A673 (cell line): Measurements from ENCODE around the gene HIBCH. TPM values are rescaled to one million over a fixed set of nuclear protein-coding genes. Genes with fewer than 3 reads are reported as not detected.

Experiments
- BruUV-seq: library from RNA; stranded (reverse); fragments of 400-500 nt; replicated peaks from 2 replicates; lab custom pipeline; 2021; lab: Mats Ljungman, UMichigan
- CTCF ChIA-PET: fragments of 300-600 bp; sonication (Branson Sonifier 250); formaldehyde crosslinking; loops from one replicate; lab custom pipeline; 2022; ENCODE audit warnings: antibody characterized with exemption; lab: Charles Lee
- POLR2A ChIA-PET: fragments of 300-600 bp; sonication (Branson Sonifier 250); formaldehyde crosslinking; loops from one replicate; lab custom pipeline; 2022; ENCODE audit warnings: antibody characterized with exemption; ENCODE audit not compliant: low non-redundant PET; lab: Charles Lee
- DNase-seq: peaks from one replicate; pipeline ENCODE4 v3.0.0-alpha.2; 2015; ENCODE audit warnings: low spot score
- H3K27ac ChIP-seq: fragments of 200-600 bp; sonication (generic); 2 replicates; pipeline ENCODE4 v1.5.1; 2016; ENCODE audit warnings: mixed run types, low read depth, mild to moderate bottlenecking, mixed read lengths, antibody characterized with exemption, low read length; ENCODE audit not compliant: poor library complexity, severe bottlenecking
- H3K27me3 ChIP-seq: fragments of 200-600 bp; sonication (generic); replicated peaks from 2 replicates; pipeline ENCODE4 v1.6.1; 2017; ENCODE audit warnings: mixed run types, low read depth, mild to moderate bottlenecking, mixed read lengths, antibody characterized with exemption, low read length; ENCODE audit not compliant: insufficient read depth, poor library complexity
- H3K36me3 ChIP-seq: fragments of 200-600 bp; sonication (generic); 2 replicates; pipeline ENCODE4 v1.6.1; 2016; ENCODE audit warnings: mixed run types, mild to moderate bottlenecking, mixed read lengths, antibody characterized with exemption, low read length; ENCODE audit not compliant: insufficient read depth, poor library complexity, severe bottlenecking
- H3K4me1 ChIP-seq: fragments of 200-600 bp; sonication (generic); 2 replicates; pipeline ENCODE4 v1.6.1; 2017; ENCODE audit warnings: mixed run types, mild to moderate bottlenecking, mixed read lengths, antibody characterized with exemption, low read length; ENCODE audit not compliant: insufficient read depth, poor library complexity, severe bottlenecking
- H3K4me3 ChIP-seq: fragments of 200-600 bp; sonication (generic); 2 replicates; pipeline ENCODE4 v1.5.1; 2016; ENCODE audit warnings: low read depth, mixed run types, mild to moderate bottlenecking, mixed read lengths, low read length; ENCODE audit not compliant: poor library complexity, severe bottlenecking
- H3K9me3 ChIP-seq: fragments of 200-600 bp; sonication (generic); 2 replicates; pipeline ENCODE4 v1.6.1; 2016; ENCODE audit warnings: mixed run types, low read depth, mild to moderate bottlenecking, mixed read lengths, antibody characterized with exemption, low read length; ENCODE audit not compliant: poor library complexity, severe bottlenecking
- CTCF ChIP-seq: fragments of 300-800, 200-600 bp; sonication (generic); conservative IDR thresholded peaks from 2 replicates; pipeline ENCODE4 v1.5.1; 2017; ENCODE audit warnings: low read depth, mild to moderate bottlenecking, antibody characterized with exemption, low read length, moderate library complexity, mixed read lengths
- EZH2 ChIP-seq: fragments of 200-600 bp; sonication (generic); IDR thresholded peaks from 2 replicates; pipeline ENCODE4 v1.6.1; 2017; ENCODE audit warnings: borderline replicate concordance, low read depth, mild to moderate bottlenecking, mixed read lengths, antibody characterized with exemption, low read length; ENCODE audit not compliant: poor library complexity, severe bottlenecking
- intact Hi-C: fragments of 100-400 bp; cut with micrococcal nuclease; formaldehyde crosslinking; loops from one replicate; pipeline ENCODE4 v1.10.0; 2022; ENCODE audit not compliant: unreplicated experiment
- total RNA-seq: library from RNA; stranded (reverse); gene quantifications from 2 replicates; pipeline ENCODE4 v1.2.3, GENCODE V29; 2021

HIBCH gene
- total RNA-seq, 1 experiment from 2014 or later, result 43.3 TPM

GRCh38 chr2:190254063-190254850 is 65.4 kb downstream of the HIBCH start:
- intact Hi-C loops, result no loop called here
- BruUV-seq, result no TSS peak
- Histone ChIP-seq H3K4me1 (no peaks in the 10 kb centered on the region), H3K36me3 (peaks cover 11% of the 10 kb centered on the region), H3K27ac (no peak overlapping the region), H3K4me3 (no peak overlapping the region), H3K9me3 (peaks cover 5% of the 10 kb centered on the region), H3K27me3 (no peaks in the 10 kb centered on the region)
- no peak for DNase-seq
- POLR2A ChIA-PET, result no interaction called here
- no peak for TF ChIP-seq EZH2
- TF ChIP-seq CTCF, result no peak
- CTCF ChIA-PET, result no interaction called here

- Histone ChIP-seq H3K4me1 (no peaks in the 10 kb centered on the region), H3K36me3 (no peaks in the 10 kb centered on the region), H3K27ac (no peak overlapping the region), H3K27me3 (no peaks in the 10 kb centered on the region), H3K4me3 (no peak overlapping the region), H3K9me3 (no peaks in the 10 kb centered on the region)
- ChIA-PET POLR2A (no interaction called here), CTCF (no interaction called here)
- TF ChIP-seq EZH2 (no peak), CTCF (no peak)
- BruUV-seq, result no TSS peak
- intact Hi-C loops, result no loop called here
- no peak for DNase-seq
Measured at GRCh38 chr2:190250421-190250820, 69.2 kb downstream of the HIBCH start.

GRCh38 chr2:190235551-190236075 is 84.0 kb downstream of the HIBCH start:
- POLR2A ChIA-PET, result no interaction called here
- no peaks in the 10 kb centered on the region for H3K36me3 ChIP-seq
- CTCF ChIA-PET, result no interaction called here
- no peak for DNase-seq
- no TSS peak for BruUV-seq
- no peak overlapping the region for H3K27ac ChIP-seq
- intact Hi-C loops, result no loop called here
- H3K4me1 ChIP-seq, result no peaks in the 10 kb centered on the region
- no peaks in the 10 kb centered on the region for H3K9me3 ChIP-seq
- H3K27me3 ChIP-seq, result no peaks in the 10 kb centered on the region
- H3K4me3 ChIP-seq, result no peak overlapping the region
- no peak for TF ChIP-seq CTCF
- TF ChIP-seq EZH2, result no peak
